Superior temporal gyrus (tissue), 1 donor: ENCODE data around the gene TP53I11.

Experiments
- DNase-seq: peaks from one replicate; pipeline ENCODE4 v3.0.0-alpha.2; 2016; ENCODE audit errors: extremely low spot score

The TP53I11 gene

DNA sequence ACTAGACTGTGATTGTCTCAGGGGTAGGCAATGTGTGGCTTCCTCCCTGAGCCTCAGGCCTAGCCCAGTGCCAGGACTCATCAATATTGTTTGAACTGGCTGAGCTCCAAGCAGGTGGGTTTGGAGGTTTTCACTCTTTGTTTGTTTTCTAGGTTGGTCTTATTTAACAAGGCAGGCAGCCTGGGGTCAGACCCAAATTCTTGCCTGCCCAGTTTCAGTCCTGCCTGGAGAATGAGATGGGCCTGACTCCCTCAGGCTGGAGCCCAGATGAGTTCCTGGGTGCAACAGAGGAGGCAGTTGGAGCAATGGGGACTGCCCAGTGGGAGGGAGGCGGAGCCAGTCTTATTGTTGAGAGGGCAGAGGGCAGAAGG lies 28.3 kb upstream of the TP53I11 start:
- DNase-seq, result no peak

DNA sequence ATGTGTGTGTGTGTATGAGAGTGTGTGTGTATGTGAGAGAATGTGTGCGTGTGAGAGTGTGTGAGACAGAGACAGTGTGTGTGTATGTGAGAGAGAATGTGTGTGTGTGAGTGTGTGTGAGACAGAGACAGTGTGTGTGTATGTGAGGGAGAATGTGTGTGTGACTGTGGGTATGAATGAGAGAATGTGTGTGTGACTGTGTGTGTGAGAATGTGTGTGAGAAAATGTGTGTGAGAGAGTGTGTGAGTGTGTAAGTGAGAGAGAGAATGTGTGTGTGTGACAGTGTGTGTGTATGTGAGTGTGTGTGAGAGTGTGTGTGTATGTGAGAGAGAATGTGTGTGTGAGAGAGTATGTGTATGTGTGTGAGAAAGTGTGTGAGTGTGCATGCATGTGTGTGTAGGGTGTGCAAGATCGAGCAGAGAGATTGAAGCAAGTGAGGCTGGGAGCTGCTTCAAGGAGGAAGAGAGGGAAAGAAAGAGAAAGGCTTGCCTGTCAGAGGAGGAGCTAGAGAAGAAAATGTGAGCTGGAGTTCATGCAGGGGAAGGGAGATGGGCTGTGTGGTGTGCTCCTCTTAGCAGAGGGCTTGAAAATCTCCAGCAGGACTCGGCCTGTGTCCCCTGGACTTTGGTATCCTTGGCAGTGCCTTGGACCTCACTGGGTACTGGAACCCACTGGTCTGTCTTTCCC lies 27.7 kb upstream of the TP53I11 start:
- DNase-seq, result no peak

DNA sequence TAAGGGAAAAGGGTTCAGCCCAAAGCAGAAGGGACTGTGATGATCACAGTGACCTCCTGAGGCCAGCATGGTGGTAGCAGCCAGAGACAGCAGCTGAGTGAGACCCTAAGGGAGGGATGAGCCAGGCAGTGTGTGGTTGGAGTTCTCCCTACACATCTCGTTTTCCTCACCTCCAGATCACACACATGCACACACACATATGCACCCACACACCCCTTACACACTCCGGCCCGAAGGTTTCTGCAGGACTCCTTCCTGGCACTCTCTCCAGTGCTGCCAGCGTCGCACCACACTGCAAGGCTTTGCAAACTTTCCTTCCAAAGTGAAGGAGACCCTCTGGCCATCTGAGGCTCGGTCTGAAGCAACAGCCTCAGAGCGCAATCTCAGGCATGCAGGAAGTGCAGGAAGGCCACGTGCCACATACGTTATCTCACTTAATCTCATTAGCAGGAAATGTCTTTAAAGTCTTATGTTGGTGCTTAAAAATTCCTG lies 26.9 kb upstream of the TP53I11 start:
- no peak for DNase-seq

DNA sequence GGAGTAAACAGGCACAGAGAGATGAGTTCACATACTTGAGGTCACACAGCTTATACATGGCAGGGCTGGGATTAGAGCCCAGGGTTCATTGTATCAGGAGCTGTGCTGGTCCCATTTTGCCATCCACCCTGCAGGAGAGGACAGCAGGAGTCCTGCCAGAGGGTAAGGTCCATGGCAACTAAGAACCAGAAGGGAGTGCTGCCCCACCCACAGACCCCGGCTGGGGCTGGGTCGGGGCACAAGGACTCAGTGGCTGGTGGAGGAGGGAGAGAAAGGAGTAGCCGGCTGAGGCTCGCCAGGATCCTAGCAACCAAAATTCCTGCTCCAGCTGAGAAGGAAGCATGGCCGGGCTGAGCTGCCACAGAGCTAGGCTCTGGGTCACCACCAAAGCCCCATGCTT lies 25.9 kb upstream of the TP53I11 start:
- no peak for DNase-seq

DNA sequence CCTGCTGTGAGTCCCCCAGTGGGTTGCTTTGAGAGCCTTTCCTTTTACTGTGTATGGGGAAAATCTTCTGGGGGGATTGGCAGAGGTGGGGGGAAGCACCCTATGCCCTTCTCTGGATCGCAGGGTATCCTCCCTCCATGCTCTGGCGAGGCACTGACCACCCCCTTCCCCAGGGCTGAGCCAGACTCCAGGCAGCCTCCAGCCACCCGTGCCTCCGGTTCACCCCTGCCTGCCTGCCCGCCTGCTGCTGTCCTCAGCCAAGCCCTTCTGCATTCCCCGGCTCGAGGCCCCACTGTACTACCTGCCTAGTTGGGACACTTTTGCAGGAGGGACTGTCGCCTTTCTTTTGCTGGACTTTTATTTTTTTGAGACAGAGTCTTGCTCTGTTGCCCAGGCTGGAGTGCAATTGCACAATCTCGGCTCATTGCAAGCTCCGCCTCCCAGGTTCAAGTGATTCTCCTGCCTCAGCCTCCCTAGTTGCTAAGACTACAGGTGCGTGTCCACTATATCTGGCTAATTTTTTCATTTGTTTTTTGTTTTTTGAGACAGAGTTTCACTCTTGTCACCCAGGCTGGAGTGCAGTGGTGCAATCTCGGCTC lies 23.8 kb upstream of the TP53I11 start:
- no peak for DNase-seq

DNA sequence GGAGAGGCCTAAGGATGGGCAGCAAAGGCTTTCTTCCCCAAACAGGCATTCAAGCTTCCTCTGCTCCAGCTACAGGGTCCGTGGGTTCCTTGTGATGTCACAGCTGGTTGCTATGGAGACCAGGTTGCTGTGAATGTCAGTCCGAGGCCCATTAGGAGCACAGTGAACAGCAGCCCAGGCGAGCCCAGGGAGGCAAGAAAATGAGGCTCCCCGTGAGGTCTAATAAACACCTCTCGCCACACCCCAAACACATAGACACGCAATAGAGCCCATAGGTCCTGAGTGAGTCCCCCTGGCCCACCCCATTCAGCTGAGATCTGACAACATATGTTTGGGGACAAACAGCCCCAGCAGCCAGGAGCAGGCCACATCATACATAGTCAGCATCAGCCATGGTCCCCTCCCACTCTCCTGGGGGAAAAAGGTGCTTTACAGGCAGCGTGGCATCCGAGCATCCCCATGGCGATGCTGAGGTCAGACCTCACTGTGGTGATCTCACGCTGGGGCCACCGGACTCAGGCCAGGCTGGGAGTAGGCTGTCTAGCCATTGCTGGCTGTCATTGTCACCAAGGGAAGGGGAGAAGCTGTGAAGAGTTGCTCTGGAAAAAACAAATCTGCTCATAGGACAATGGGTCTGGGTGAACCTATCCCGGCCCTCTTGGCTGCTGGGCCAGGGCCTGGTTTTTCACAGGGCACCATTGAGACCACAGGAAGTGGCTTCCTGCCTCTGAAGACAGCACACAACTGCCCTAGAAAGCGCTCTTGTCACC lies 23.1 kb upstream of the TP53I11 start:
- DNase-seq, result no peak

DNA sequence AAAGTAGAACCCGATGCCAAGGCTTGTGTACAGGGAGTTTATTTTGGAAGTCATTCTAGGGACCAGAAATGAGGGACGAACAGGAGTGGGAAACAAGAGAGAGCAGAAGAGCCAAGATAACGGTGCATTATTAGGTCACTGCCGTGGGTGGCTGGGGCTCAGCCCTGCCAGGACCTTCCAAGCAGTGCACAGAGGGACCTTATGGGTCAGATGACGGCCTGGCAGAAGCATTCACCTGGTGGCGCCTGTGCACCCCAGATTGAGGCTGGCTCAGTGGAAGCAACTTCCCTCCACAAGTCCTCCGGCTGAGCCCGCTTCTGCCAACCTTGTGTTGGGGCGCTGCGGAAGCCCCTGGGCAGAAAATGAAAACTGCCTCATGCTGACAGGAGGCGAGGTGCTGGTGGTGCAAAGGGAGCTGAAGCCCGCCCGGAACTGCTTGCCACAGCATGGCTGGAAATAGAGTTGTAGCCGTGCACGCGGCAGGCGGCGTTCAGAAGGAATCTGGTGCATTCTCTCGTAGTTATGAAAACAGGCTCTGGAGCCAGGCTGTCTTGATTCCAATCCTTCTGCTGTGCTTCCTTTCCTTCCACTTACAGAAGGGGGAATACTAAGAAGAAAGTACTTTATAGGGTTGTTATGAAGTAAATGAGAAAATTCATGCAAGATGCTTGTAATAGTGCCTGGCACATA lies 22.2 kb upstream of the TP53I11 start:
- DNase-seq, result no peak

DNA sequence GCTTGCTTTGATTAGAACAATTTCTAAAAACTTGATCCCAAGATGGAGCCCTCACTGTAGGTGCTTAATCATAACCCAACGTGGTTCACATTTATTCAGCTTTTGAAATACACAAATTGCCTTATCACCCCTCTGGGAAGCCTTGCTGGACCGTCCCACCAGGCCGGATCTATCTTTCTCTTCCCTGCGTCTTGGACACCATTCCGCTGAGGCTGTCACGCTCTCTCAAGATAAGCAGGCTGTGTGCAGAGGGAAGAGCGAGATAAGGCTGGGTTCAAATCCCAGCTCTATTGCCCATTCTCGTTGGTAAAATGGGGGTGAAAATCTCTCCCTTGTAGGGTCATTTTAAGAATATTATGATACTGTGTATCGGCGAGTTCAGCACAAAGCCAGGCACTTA lies 20.5 kb upstream of the TP53I11 start:
- no peak for DNase-seq

DNA sequence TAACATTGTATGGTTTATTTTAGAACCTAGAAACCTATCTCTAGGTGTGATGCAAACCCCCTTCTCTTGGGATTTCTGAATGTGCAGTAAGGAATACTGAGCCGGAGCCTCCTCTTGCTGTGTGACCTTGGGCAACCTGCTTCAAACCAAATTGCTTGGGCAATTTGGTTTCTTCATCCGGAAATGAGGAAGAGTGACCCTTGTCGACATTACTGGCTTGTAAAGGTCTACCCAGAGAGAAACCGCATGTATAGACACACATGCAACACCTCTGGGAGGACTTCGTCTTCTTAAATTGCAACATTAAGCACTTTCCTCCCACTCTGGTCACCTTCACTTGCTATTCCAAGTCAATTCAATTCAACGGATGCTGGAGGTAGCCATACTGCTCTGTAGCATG lies 19.6 kb upstream of the TP53I11 start:
- DNase-seq, result no peak

DNA sequence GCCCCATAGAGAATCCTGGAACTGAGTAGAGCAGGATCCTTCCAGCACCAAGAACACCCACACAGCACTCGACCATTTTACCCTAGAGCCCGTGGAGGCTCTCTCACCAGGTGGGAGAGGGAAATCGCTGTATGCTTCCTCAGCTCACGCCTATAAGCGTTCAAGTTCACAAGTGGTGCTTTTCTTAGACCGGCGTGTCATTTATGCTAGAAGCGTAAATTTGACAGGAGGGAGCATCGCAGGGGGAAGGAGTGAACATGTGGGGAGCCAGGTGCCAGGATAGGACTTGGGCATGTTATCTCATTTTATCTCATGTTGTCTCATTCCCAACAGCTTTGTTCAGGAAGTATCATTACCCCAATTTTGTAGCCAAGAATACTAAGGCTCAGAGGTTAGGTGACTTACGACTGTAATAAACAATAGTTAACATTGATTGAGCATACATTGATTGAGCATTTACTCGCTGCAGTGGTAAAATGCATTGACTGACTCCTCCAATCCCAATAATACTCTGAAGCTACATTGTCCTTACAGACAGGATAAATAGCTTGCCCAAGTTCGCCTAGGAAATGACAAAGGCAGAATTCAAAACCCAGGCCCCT lies 19.1 kb upstream of the TP53I11 start:
- no peak for DNase-seq

DNA sequence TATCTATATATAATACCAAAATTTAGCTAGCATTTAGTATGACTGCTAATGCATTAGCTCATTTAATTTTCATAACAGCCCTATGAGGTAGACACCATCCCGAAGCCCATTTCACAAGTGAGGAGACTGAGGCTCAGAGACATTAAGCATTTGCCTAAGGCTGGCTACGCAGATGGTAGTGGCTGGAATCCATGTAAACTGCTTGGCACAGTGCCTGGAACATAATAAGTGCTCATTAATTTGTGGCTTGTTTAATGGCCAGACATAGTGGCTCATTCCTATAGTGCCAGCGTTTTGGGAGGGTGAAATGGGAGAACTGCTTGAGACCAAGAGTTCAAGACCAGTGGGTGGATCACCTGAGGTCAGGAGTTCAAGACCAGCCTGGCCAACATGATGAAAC lies 17.8 kb upstream of the TP53I11 start:
- no peak for DNase-seq

DNA sequence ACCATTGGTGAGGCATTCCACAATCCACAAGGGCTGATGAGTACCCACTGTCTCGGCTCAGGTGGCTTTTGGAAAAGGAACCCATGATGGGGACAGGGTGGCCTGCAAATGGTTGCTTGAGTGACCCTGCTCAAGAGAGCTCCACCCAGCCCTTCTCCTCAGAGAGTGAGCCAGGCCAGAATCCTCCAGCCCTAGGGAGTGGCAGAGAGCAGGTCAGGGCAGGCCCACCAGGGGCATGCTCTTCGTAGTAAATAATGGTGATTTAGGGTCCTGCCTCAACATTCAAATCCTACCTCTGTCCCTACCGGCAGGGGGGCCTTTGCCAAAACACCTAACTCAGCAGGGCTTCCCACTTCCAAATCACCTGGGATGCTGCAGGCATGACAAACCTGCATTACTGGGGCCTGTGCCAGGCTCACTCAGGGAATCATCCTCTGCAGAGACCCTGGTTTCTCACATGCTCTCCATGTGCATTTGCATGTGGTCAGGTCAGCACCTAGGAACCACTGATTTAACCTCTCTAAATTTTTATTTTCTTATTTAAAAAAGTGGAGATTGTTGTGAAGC lies 17.3 kb upstream of the TP53I11 start:
- DNase-seq, result no peak

DNA sequence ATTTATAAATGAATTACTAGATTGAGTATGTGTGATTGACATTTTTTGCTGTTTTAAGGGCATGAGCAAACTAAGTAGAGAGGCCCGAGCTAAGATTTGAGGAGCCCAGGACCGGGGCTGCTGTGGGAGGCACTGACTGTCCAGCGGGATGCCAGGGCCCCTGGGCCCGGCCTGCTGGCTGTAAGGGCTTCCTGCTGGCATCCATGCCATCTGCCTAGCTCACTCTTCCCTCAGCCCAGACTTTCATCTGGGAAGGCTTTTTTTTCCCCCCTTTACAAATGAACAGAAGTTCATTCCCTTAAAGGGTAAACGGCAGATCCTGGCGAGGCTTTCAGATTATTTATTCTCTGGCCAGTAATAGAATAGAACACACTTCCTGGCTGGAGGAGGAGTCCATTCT lies 16.0 kb upstream of the TP53I11 start:
- no peak for DNase-seq

DNA sequence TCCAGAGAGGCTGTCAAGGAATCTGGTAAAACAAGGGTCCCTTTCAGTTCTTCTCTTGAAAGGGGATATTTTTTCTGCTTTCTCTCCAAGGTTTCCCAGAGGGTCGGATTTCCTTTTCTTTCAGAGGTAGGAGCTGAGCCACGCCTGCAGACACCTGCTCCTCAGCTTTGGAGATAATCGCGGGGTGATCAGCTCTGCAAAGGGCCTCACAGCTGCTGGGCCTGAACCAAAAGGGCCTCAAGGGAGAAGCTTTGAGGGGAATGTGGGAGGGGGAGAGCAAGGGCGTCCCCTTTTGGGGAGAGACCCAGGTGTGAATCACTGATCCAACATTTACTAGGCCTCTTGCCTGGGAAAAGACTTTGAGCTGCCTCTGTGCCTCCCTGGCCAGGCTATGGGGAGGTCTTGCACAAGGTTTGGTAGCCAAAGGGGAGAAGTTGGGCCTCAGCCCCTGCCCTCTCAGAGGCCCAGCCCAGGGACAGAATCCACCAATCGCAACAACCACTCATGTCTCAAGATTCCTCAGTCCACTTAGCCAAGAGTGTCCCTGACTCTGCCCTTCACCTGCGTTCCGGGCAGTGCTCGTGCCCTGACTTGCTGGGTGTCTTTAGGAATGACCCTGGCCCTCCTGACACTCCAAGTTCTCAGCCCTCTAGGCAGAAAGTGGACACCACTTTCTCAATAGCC lies 14.0 kb upstream of the TP53I11 start:
- DNase-seq, result no peak

DNA sequence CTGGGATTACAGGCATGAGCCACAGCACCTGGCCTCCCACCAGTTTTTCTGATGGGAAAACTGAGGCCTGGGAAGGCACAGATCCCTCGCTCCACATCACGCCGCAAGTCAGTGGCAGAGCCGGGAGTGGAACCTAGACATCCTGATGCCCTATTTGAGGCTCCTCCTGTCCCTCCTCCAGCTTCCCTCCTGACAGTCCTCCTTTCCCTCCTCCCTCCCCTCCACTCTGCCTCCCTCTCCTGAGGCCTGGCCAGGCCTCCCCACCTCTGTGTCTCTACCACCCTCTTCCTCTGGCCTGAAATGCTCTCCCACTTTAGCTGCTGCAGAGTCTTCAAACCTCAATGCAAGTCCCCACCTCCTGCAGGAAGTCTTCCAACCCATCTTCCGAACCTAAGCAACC lies 13.3 kb upstream of the TP53I11 start:
- no peak for DNase-seq

DNA sequence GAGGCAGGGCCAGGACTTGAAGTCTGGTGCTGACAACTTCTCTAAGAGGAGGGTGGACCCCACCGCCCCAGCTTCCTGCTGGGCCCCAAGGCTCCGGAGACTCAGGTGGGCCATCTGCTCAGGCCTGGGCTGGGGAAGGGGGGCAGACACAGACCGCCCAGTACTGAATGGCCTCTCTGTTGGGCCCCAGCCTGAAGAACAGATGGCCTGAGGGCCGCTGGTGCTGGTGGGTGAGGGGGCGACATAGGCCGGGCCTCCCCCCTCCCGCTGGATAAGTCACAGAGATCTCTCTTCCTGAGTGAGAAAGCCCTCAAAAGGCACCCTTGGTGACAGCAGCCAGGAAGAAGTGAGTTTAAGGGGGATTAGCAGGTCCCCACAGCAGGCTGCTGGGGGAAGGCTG lies 12.5 kb upstream of the TP53I11 start:
- no peak for DNase-seq

DNA sequence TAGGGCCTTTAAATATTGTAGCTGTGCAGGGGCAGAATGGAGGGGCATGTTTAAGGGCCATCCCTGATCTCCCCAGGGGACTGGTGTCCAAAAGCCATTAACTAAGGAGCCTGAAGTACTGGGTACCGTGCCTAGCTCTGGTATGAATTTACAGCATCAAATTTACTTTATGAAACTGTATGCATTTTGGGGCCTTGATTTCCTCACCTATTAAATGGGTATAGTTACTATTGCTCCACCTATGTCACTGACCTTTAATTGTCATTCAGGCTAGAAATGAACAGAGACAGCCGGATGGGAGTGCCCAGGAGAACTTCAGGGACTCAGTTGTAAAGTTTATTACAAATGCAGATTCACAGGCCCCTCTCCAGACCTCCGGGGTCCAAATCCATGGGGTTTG lies 11.8 kb upstream of the TP53I11 start:
- no peak for DNase-seq

DNA sequence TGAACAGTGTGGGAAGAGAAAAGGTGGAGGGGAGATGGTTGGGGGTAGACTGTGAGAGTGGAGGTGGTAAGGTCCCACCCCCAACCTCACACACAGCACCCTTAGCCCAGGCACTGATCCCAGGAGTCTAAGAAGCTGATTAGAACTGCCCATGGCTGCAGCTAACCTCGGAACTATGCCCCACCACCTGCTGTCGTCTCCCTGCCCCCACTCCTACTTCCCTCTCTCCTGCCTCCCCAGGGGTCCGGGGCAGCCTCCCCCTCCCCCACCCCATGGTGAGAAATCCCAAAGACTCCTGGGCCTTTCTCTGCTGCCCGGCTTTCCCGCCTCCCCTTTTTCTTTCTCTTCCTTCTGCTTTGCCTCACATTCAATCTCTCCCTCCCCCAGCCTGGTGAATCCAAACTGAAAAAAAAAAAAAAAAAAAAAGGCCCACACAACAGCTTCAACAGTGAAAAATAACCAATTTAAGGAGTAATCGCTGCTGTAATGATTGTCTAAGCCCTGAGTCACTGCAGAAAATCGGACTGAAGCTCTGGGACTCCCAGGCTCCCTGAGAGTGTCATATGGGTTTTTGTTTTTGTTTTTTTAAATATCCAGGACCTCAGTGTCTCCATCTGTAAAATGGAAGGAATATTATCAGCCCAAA lies 9.6 kb upstream of the TP53I11 start:
- no peak for DNase-seq

DNA sequence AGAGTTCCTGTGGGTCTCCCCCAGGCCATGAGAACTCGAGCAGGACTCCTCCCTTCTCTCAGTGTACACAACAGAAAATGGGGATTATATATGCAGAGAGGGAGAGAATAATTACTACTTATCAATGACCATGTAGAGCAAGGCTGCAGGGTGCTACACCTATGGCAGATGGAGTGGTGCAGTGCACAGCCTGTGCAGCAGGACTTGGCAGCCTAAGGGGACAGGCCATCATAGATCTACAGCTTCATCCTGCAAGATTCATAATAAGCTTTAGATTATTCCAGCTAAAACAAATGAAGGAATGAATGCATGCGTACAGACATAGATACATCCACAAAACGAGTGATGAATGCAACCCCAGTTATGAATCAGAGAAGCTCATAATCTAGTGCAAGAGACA lies 8.4 kb upstream of the TP53I11 start:
- DNase-seq, result no peak

DNA sequence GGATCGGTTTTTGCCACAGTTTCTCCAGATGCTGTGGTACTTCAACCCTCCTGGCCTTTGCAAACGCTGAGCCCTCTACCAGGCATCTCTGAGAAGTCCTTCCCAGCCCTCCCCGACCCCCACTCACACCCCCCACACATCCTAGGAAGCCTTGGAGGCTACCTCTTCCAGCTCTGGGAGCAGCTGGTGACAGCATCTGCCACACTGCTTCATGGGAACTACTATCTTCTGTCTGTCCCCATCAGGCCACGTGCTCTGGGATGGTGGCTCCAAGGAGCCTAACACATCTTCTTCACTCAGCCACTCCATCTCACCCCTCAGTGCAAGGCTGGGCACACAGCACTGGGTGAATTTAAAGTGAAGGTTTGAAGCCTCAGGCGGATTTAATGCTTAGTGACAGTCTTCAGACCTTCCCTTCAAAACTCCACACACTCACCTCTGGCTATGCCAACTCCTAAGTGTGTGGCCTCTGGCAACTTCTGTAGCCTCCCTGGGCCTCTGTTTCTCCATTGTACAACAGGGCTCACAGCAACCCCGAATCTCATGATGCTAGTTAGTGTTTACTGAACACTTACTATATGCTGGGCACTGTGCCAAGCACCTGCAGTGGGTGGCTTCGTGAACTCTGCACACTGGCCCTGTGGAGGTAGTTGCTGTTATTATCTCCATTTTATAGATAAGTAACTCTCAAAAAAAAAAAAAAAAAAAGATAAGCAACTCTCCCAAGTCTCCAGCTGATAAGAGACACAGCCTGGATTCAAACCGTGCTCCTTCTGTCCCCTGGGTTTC lies 7.3 kb upstream of the TP53I11 start:
- DNase-seq, result no peak
